ENCODE results near the gene KANSL1. TPM values are rescaled to one million over a fixed set of nuclear protein-coding genes. Genes with fewer than 3 reads are reported as not detected.
A peak's percentile ranks its signal among the peaks of the same experiment; 100 is the strongest.

The KANSL1 gene
- total and polyA plus RNA-seq, 9 of the 15 experiments (the other 6 are each of a cell fraction or from before 2014, with no cell fraction given): 3.6 to 55.4 (median 31.8) TPM

- TF ChIP-seq ZNF592 (IDR thresholded peaks at IDR 0.05) (0 out of 2 replicates have a peak, but pooled peaks have one; percentile 26), PRDM10 (IDR thresholded peaks at IDR 0.05; ENCODE audit: partially characterized antibody) (peak; percentile 54), THAP7 (CRISPR knock-in tag; IDR thresholded peaks at IDR 0.05) (no peak), C11orf30 (IDR thresholded peaks at IDR 0.05; ENCODE audit: low read depth) (no peak), FOXK1 (CRISPR knock-in tag; IDR thresholded peaks at IDR 0.05; ENCODE audit: borderline replicate concordance) (peak; percentile 75), ZNF24 (IDR thresholded peaks at IDR 0.05) (no peak), MBD2 (IDR thresholded peaks at IDR 0.05; ENCODE audit: borderline replicate concordance, low read depth) (no peak), SREBF1 (IDR thresholded peaks at IDR 0.05; ENCODE audit: borderline replicate concordance, low read depth, low read length) (no peak), ADNP (tag; IDR thresholded peaks at IDR 0.05) (no peak), SUPT5H (IDR thresholded peaks at IDR 0.05) (no peak; the same call in 1 of the 2 replicates), ZNF75A (CRISPR knock-in tag; IDR thresholded peaks at IDR 0.05) (no peak), CAMTA2 (CRISPR knock-in tag; conservative IDR thresholded peaks at IDR 0.05) (no peak), SIX5 (IDR thresholded peaks at IDR 0.05; ENCODE audit: borderline replicate concordance in 1 of 2, insufficient read depth in 1 of 2, low read depth in 1 of 2, low read length in 2 of 2) (no peak), CREM (IDR thresholded peaks at IDR 0.05; ENCODE audit: low read depth) (no peak), ZNF274 (IDR thresholded peaks at IDR 0.05; ENCODE audit: borderline replicate concordance, low read depth, low read length) (no peak), CHAMP1 (IDR thresholded peaks at IDR 0.05) (no peak)
These were observed 1.7 kb downstream of the KANSL1 start (continued) for GRCh38 chr17:46191322-46192188.

All from K562 (cell line).